Measurements from ENCODE around the gene FBP1.

DNA sequence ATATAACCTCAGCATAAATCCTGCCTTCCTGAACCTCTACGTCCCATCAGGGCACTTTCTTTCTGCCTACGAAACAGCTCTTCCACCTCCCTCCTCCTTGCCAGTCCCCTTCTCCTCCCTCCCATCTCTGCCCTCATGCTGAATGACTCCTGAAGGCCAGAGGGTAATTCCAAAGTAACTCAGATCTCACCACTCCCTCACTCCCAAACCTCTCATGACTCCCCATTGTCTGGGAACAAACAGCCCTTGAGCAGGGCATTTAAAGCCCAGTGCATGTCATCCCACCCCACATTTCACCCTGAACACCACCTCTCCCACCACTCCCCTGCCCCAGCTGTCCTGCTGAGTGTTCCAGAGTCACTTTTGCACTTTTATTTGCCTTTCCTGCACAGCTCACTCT is 8.9 kb upstream of the FBP1 start:
- TF ChIP-seq, protein P1, sequence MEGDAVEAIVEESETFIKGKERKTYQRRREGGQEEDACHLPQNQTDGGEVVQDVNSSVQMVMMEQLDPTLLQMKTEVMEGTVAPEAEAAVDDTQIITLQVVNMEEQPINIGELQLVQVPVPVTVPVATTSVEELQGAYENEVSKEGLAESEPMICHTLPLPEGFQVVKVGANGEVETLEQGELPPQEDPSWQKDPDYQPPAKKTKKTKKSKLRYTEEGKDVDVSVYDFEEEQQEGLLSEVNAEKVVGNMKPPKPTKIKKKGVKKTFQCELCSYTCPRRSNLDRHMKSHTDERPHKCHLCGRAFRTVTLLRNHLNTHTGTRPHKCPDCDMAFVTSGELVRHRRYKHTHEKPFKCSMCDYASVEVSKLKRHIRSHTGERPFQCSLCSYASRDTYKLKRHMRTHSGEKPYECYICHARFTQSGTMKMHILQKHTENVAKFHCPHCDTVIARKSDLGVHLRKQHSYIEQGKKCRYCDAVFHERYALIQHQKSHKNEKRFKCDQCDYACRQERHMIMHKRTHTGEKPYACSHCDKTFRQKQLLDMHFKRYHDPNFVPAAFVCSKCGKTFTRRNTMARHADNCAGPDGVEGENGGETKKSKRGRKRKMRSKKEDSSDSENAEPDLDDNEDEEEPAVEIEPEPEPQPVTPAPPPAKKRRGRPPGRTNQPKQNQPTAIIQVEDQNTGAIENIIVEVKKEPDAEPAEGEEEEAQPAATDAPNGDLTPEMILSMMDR (IDR thresholded peaks at IDR 0.05), result no peak
- TF ChIP-seq POLR2A (IDR thresholded peaks at IDR 0.05), result no peak
